ENCODE measurements around the gene CARD10. TPM values are rescaled to one million over a fixed set of nuclear protein-coding genes. Genes with fewer than 3 reads are reported as not detected.

The CARD10 gene
- polyA plus RNA-seq, 1 donor (not counting 4 experiments of a cell fraction or from before 2014, with no cell fraction given) = 32.2 TPM

DNA sequence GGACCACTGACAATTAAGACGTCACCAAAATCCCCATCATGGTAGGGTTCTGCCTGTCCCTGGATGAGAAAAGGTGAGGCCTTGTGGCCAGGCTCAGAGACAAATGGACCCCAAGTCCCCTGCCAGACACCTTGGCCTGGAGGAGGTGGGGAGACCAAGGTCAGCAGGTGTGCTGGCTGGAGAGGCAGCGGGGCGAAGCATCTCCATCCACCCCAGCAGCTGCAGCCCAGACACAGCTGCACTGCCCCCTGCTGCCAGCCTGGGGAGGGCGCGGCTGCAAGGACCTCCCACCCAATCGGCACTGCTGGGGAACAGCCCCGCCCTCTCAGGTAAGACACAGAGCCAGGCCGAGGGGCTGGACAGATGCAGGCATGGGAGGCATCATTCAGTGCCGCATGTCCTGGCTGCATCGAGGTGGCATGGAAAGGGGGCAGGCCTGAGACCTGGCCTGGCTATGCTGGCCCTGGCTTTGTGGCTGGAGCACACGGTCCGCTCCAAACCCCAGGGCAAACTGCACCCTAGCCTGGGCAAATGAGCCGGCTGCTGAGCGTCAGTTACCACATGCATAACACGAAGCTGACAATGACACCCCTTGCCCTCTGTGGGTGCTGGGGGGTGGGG lies 20.8 kb downstream of the CARD10 start:
- H2AFZ ChIP-seq (ENCODE audit: control insufficient read depth, low read length) = no peak overlapping the region
- H3K9me3 ChIP-seq (ENCODE audit: control insufficient read depth, low read depth, low read length) = no peaks in the 10 kb centered on the region
- H3K4me2 ChIP-seq (ENCODE audit: control insufficient read depth, extremely low read depth, insufficient read depth, low read depth, low read length) = peak overlapping the region; percentile 16
- no peak for TF ChIP-seq EZH2 (IDR thresholded peaks at IDR 0.05; ENCODE audit: low read length)
- TF ChIP-seq, protein P1, sequence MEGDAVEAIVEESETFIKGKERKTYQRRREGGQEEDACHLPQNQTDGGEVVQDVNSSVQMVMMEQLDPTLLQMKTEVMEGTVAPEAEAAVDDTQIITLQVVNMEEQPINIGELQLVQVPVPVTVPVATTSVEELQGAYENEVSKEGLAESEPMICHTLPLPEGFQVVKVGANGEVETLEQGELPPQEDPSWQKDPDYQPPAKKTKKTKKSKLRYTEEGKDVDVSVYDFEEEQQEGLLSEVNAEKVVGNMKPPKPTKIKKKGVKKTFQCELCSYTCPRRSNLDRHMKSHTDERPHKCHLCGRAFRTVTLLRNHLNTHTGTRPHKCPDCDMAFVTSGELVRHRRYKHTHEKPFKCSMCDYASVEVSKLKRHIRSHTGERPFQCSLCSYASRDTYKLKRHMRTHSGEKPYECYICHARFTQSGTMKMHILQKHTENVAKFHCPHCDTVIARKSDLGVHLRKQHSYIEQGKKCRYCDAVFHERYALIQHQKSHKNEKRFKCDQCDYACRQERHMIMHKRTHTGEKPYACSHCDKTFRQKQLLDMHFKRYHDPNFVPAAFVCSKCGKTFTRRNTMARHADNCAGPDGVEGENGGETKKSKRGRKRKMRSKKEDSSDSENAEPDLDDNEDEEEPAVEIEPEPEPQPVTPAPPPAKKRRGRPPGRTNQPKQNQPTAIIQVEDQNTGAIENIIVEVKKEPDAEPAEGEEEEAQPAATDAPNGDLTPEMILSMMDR (optimal IDR thresholded peaks at IDR 0.05 in 1 of 3, IDR thresholded peaks at IDR 0.05 in 1 of 3, conservative IDR thresholded peaks at IDR 0.05 in 1 of 3; ENCODE audit: extremely low read depth in 1 of 3, insufficient read depth in 2 of 3, low read length in 3 of 3) = peak; percentile 33 to 74 (median 49)
- peaks cover 22% of the 10 kb centered on the region for H4K20me1 ChIP-seq (ENCODE audit: control insufficient read depth, extremely low read depth, insufficient read depth, low read length)
- DNase-seq (ENCODE audit: low read depth, low spot score) = no peak
- no peaks in the 10 kb centered on the region for H3K27me3 ChIP-seq (ENCODE audit: control insufficient read depth, extremely low read depth, insufficient read depth, low read length)
- H3K27ac ChIP-seq (ENCODE audit: control insufficient read depth, insufficient read depth, low read length) = no peak overlapping the region
- no peak overlapping the region for H3K4me3 ChIP-seq (ENCODE audit: control insufficient read depth in 2 of 3, extremely low read depth in 1 of 3, insufficient read depth in 2 of 3, low read depth in 1 of 3, low read length in 3 of 3)
- no peak for FAIRE-seq
- peaks cover 68 to 83% of the 10 kb centered on the region in 2 experiments for H3K36me3 ChIP-seq (ENCODE audit: control insufficient read depth in 2 of 2, extremely low read depth in 1 of 2, insufficient read depth in 2 of 2, low read length in 2 of 2)
- H3K9me1 ChIP-seq (ENCODE audit: control insufficient read depth, extremely low read depth, insufficient read depth, low read length) = peaks cover 6% of the 10 kb centered on the region
- H3K79me2 ChIP-seq (ENCODE audit: control insufficient read depth, insufficient read depth, low read length) = peaks cover 63% of the 10 kb centered on the region
- H3K4me1 ChIP-seq (ENCODE audit: control insufficient read depth, extremely low read depth, insufficient read depth, low read length) = peaks cover 35% of the 10 kb centered on the region
- dilution Hi-C loops (cut with MboI; ENCODE audit: extremely low pct_ligation_motif_present, low sequenced_read_pairs) = no loop called here
- H3K9ac ChIP-seq (ENCODE audit: control insufficient read depth, extremely low read depth, insufficient read depth, low read length) = no peak overlapping the region

DNA sequence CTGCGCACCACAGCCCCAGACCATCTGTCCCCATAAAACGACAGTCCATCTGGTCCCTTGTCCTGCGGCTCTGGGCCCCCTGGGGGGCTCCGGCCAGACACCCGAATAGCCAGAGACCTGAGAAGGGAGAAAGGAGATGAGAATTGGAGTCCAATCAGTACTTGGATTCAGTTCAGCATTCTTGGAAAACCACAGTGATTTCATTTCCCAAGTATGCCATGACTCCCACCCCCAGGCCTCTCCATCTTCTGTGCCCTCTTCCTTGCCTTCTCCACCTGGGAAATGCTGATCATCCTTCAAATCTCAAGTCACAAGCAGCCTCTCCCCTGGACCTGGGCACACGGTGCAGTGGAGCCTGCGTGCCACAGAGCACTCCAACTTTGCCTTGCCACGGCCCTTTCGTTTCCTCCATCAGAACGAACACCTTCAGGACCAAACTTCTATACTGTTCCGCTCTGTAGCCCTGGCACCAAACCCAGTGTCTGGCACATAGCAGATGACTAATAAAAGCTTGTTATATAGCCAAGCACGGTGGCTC lies 22.1 kb downstream of the CARD10 start:
- H3K9ac ChIP-seq (ENCODE audit: control insufficient read depth, extremely low read depth, insufficient read depth, low read length) = peak overlapping the region; percentile 6
- no peaks in the 10 kb centered on the region for H3K9me3 ChIP-seq (ENCODE audit: control insufficient read depth, low read depth, low read length)
- H3K9me1 ChIP-seq (ENCODE audit: control insufficient read depth, extremely low read depth, insufficient read depth, low read length) = peaks cover 6% of the 10 kb centered on the region
- peak; percentile 41 for DNase-seq (ENCODE audit: low read depth, low spot score)
- dilution Hi-C loops (cut with MboI; ENCODE audit: extremely low pct_ligation_motif_present, low sequenced_read_pairs) = no loop called here
- H4K20me1 ChIP-seq (ENCODE audit: control insufficient read depth, extremely low read depth, insufficient read depth, low read length) = peaks cover 26% of the 10 kb centered on the region
- H3K79me2 ChIP-seq (ENCODE audit: control insufficient read depth, insufficient read depth, low read length) = peaks cover 54% of the 10 kb centered on the region
- TF ChIP-seq, protein P1 (optimal IDR thresholded peaks at IDR 0.05 in 1 of 3, IDR thresholded peaks at IDR 0.05 in 1 of 3, conservative IDR thresholded peaks at IDR 0.05 in 1 of 3; ENCODE audit: extremely low read depth in 1 of 3, insufficient read depth in 2 of 3, low read length in 3 of 3) = no peak
- TF ChIP-seq EZH2 (IDR thresholded peaks at IDR 0.05; ENCODE audit: low read length) = no peak
- H3K36me3 ChIP-seq (ENCODE audit: control insufficient read depth in 2 of 2, extremely low read depth in 1 of 2, insufficient read depth in 2 of 2, low read length in 2 of 2) = peaks cover 60 to 82% of the 10 kb centered on the region in 2 experiments
- peaks cover 28% of the 10 kb centered on the region for H3K4me1 ChIP-seq (ENCODE audit: control insufficient read depth, extremely low read depth, insufficient read depth, low read length)
- no peak overlapping the region for H3K4me3 ChIP-seq (ENCODE audit: control insufficient read depth in 2 of 3, extremely low read depth in 1 of 3, insufficient read depth in 2 of 3, low read depth in 1 of 3, low read length in 3 of 3)
- H3K4me2 ChIP-seq (ENCODE audit: control insufficient read depth, extremely low read depth, insufficient read depth, low read depth, low read length) = no peak overlapping the region
- H3K27ac ChIP-seq (ENCODE audit: control insufficient read depth, insufficient read depth, low read length) = peak overlapping the region; percentile 42
- peak; percentile 92 for FAIRE-seq
- H2AFZ ChIP-seq (ENCODE audit: control insufficient read depth, low read length) = no peak overlapping the region
- no peaks in the 10 kb centered on the region for H3K27me3 ChIP-seq (ENCODE audit: control insufficient read depth, extremely low read depth, insufficient read depth, low read length)

Data from keratinocyte (primary cell).